ENCODE results near the gene NR3C1.

Gene NR3C1

DNA sequence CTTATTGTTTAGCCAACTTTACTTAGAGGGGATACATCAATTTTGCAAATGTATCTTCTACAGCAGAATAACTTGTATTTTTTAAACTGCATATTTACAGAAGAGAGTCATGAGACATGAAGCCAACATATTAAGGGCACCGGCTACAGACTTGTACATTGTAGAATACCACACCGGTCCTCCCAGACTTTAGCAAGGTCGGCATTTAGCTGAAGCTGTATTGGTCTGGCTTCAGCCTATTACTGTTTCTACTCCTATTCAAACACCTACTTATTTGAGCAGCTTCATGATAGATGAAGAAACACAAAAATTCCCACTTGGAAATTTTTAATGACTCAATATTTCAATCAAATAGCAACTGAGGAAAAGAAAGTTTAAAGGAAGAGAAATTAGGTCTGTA lies 33.0 kb downstream of the NR3C1 start:
- DNase-seq (ENCODE audit: low spot score), result no peak
- no peak for FAIRE-seq

DNA sequence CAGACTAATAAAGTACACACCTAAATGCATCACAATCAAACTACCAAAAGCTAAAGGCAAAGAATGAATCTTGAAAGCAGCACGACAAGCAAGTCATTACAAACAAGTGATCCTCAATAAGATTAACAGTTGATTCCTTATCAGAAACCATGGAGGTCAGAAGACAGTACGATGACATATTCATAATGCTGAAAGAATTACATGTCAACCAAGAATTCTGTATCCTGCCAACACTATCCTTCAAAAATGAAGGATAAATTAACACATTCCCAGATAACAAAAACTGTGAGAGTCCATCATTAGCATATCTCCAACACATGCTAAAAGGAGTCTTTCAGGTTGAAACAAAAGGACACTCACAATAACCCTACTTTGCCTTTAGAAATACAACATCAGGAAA lies 39.4 kb downstream of the NR3C1 start:
- FAIRE-seq (no peak), DNase-seq (ENCODE audit: low spot score) (no peak)

GRCh38 chr5:143362664-143363227 lies 40.7 kb downstream of the NR3C1 start:
- no peak for DNase-seq (ENCODE audit: low spot score)
- FAIRE-seq, result no peak

DNA sequence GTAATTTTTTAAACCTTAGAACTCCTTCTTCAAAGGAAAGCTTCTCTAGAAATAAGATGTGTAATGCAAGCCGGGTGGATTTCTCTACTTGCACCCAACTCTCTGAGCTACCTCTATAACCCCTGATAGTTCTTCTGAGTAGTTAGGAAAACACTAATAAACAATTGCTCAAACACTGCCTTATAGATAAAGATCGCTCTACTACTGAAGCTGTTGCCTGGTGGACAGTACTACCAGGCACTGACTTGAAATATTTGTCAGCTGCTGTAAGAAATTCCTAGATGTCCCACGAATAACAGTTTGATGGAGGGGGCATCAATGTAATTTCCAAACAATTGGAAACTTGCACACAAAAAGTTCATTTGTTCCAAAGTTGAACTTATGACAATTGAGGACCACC lies 42.0 kb downstream of the NR3C1 start:
- no peak for FAIRE-seq
- DNase-seq (ENCODE audit: low spot score), result no peak

- DNase-seq (ENCODE audit: low spot score), result no peak
- no peak for FAIRE-seq
Observed at GRCh38 chr5:143360755-143361154, 42.7 kb downstream of the NR3C1 start.

GRCh38 chr5:143359869-143360268 lies 43.6 kb downstream of the NR3C1 start:
- DNase-seq (ENCODE audit: low spot score) (no peak), FAIRE-seq (no peak)

DNA sequence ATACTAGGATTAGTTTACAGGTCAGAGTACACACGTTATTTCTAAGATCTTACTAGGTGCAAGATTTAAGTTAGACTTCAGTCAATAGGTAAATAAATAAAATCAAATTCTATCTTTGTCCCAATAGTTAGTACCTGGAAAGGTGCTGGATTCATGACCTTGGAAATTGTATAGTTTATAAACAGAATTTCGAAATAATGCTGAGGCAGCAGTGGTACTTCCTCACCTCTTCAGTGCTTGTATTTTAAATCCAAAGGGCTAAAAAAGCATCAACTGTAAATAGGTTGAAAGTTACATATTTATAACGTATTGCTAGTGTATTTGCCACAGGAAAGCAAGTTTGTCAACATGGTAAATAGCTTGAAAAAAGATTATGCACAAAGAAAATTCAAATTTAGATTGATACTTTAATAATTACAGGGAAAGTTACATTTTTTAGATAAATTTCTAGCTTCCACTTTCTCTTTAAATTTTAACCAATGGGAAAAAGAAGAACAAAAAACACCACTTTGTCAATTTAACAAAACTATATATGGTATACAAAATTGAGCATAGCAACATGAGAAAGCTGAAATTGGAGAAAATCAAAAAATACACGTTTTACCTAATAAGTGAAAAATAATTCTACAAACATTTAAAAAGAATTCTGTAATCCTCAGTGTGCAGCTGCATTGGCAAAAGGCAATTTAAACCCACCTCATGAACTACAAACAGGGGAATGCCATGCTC lies 46.5 kb downstream of the NR3C1 start:
- no peak for FAIRE-seq
- DNase-seq (ENCODE audit: low spot score), result no peak

GRCh38 chr5:143355710-143356109 lies 47.8 kb downstream of the NR3C1 start:
- DNase-seq (ENCODE audit: low spot score) (peak; percentile 72), FAIRE-seq (no peak)

DNA sequence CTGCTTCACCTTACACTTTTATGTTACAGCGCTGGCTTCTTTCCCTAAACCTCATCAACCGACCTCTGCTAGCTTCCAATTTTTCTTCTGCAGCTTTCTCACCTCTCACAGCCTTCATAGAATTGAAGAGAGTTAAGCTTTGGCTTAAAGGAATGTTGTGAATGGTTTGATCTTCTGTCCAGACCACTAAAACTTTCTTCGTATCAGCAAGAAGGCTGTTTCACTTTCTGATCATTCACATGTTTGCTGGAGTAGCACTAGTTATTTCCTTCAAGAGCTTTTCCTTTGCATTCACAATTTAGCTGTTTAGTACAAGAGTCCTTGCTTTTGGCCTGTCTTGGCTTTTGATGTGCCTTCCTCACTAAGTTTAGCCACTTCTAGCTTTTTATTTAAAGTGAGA lies 49.5 kb downstream of the NR3C1 start:
- DNase-seq (ENCODE audit: low spot score) (no peak), FAIRE-seq (no peak)

- DNase-seq (ENCODE audit: low spot score) (no peak), FAIRE-seq (no peak)
Observed at GRCh38 chr5:143352691-143353090, 50.8 kb downstream of the NR3C1 start.

GRCh38 chr5:143350751-143351602 lies 52.5 kb downstream of the NR3C1 start:
- FAIRE-seq (no peak), DNase-seq (ENCODE audit: low spot score) (peak; percentile 3)

GRCh38 chr5:143350341-143350740 lies 53.1 kb downstream of the NR3C1 start:
- no peak for FAIRE-seq
- DNase-seq (ENCODE audit: low spot score), result no peak

- FAIRE-seq, result no peak
- no peak for DNase-seq (ENCODE audit: low spot score)
Observed at GRCh38 chr5:143349177-143349576, 54.3 kb downstream of the NR3C1 start.

DNA sequence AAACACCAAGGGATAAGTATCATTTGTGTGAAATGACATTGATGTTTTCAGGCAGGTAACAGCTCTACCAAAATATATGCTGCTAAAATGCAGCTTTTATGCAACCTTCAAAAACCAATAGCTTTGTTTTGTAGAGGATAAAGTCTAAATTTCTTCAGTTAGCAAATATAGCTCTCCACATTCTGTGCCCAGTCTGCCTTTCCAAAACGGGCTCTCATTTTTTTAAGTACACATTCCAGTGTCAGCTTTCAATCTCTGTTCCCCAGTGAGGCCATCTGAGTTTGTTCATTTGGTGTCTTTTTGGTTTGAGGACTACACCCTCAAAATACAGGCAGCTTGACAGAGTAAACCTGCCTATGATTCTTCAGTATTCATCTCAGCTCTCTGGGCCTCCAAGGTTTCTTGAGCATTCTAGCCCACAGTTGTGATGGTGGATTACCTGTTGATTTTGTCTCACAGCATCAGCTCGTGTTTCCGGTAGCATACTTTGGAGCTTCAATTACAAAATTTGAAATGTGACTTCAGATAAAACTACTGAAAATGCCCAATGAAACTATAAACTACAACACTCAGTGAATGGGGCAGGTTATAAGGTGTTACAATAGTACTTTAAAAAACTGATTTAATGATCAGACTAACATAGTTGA lies 55.7 kb downstream of the NR3C1 start:
- no peak for FAIRE-seq
- DNase-seq (ENCODE audit: low spot score), result no peak

GRCh38 chr5:143347046-143347445 lies 56.4 kb downstream of the NR3C1 start:
- no peak for DNase-seq (ENCODE audit: low spot score)
- FAIRE-seq, result no peak

GRCh38 chr5:143345671-143346440 lies 57.6 kb downstream of the NR3C1 start:
- DNase-seq (ENCODE audit: low spot score), result no peak
- no peak for FAIRE-seq

DNA sequence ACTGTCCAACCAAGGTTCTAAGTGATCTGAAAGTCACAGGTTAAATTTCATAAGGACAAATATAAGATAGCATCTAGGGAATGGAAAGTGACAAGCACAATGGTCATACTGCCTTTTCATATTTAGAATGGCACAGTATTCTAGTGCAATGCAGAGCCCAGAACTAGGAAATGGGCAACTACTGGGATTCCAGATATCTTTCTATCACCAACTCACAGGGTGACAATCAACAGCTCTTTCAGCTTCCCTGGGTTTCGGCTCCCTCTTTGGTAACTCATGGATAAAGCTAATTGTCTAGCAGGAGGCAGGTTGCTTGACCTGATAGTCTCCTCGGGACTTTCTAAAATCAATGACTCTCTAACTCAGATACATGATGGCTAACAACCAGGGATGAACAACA lies 60.4 kb downstream of the NR3C1 start:
- DNase-seq (ENCODE audit: low spot score), result no peak
- no peak for FAIRE-seq

DNA sequence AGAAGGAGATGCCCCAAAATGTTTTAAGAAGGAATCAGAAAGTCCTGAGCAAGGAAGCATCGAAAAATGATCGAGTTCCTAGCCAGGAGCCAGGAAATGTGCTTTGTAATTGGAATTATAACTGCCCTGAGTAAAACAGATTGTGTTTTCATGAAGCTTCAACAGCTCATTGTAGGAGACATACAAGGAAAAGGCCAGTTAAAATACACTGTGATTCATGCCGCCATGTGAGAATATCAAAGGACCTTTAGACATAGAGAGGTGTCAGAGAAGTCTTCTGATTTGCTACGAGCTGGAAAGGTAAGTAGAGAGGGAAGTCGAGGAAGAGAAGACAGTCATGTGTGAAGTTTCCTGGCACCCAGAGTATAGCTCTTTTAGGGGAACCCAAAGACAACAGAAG lies 60.9 kb downstream of the NR3C1 start:
- FAIRE-seq (no peak), DNase-seq (ENCODE audit: low spot score) (no peak)

- FAIRE-seq (no peak), DNase-seq (ENCODE audit: low spot score) (no peak)
Observed at GRCh38 chr5:143341807-143342570, 61.5 kb downstream of the NR3C1 start.

DNA sequence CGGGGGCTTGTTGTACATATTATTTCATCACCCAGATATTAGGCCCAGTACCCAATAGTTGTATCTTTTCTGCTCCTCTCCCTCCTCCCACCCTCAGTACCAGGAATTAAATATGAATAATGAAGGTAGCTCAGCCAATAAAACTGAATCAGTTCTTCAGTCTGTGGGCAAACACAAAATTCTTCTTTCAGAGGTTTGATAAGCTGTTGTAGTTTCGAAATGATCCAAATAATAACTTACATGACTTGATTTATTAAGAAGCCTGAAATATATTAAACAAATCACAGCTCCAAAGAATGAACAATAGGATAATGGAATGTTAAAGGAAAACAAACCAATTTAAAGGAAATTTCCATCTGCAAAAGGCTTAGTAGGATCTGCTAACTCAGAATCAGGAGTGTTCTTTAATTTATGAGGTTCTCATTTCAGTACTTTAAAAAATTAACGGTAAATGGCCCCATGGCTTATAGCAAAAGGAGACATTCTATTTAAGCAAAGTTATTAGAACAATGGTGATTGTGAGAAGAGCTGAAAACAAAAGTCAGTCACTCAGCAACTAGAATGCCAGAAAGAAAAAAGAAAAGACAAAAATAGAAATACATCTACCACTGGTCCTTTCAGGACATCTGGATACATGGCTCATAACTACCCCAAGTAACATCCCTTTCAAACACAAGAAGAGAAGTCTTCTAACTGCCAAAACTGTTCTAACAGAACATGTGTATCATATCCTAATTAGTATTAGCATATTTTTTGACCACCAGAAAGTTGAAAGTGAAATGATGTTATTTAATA lies 62.4 kb downstream of the NR3C1 start:
- FAIRE-seq, result no peak
- no peak for DNase-seq (ENCODE audit: low spot score)

All from urothelium cell line (cell line).